Raji (cell line): Measurements from ENCODE around the gene MYL6B.

Source experiments
- POLR2A ChIP-seq: IDR thresholded peaks from 2 replicates; pipeline ENCODE4 v1.6.1; 2011; ENCODE audit warnings: low read depth, low read length, control low read depth; ENCODE audit not compliant: insufficient read depth

The MYL6B gene

DNA sequence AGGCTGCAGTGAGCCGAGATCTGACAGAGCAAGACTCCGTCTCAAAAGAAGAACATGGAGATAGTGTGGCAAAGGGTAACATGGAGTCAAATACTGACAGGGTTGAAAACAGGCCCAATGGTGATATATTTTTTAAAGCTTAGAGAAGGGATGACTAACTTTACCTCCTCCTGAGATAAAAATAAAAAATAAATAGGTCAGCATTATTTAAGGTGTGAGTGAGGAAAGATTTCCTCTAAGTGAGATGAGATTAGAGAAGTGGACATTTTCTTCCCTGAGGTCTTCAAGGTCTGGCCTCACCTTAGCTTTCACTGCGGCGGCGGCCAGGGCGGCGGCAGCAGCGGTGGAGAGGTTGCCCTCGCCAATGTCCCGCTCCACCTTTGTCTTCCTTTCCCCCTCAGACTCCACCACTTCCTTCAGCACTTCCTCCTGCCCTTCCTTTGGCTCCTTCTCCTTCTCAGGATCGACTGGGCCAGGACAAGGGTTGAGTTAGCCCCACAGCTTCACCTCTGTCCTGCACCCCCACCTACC, 16.9 kb downstream of the MYL6B start:
- no peak for TF ChIP-seq POLR2A

DNA sequence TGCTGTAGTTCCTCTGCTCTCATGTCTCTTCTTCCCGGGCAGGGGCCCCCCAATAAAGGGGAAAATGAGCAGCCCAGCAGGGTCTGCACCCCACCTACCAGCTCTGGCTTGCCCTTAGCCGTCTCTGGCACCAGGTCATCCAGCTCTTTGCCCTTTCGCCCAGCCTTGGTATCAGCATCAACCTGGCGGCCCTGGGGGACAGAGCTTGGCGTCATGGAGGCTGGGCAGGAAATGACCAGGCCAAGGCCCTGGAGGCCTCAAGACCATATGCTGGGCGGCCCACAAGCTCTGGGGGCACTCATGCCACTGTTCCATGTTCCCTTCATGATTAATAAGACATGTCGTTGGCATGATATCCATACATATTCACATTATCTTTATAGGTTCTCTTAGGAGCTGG, 20.5 kb downstream of the MYL6B start:
- TF ChIP-seq POLR2A: no peak

DNA sequence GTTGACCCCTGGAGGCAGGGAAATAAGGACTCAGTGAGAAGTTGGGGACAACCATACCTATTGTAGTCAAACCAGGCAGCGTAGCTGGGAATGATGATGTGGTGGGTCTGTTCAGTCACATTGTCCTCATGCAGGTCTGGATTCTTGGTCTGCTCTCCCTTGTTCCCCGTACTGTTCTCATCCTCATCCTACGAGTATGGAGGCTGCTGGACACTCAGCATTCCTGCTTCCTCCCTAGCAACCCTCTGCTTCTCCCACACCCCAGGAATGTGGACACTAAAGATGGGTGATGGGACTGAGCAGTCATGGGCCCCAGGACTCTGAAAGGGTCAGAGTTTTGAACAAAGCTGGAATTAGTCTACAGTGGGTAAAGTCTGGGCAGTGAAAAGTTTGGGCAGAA, 26.0 kb downstream of the MYL6B start:
- no peak for TF ChIP-seq POLR2A

DNA sequence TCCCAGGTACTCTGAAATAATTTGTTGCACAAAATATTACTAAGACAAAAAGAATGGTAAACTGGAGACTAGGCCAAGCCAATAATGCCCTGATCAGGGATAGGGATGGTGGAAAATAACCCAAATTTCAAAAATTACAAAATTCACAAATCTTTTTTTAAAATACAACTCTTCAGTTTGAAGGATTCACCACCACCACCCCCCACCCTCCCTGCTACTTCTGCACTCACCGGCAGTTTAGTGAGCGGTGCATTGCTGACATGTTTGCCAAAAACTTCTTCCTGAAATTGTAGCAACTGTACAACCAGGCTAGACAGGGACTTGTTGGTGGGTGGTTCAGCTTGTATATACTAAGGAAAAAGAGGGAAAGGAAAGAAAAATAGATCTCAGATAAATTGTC, 34.6 kb downstream of the MYL6B start:
- no peak for TF ChIP-seq POLR2A

DNA sequence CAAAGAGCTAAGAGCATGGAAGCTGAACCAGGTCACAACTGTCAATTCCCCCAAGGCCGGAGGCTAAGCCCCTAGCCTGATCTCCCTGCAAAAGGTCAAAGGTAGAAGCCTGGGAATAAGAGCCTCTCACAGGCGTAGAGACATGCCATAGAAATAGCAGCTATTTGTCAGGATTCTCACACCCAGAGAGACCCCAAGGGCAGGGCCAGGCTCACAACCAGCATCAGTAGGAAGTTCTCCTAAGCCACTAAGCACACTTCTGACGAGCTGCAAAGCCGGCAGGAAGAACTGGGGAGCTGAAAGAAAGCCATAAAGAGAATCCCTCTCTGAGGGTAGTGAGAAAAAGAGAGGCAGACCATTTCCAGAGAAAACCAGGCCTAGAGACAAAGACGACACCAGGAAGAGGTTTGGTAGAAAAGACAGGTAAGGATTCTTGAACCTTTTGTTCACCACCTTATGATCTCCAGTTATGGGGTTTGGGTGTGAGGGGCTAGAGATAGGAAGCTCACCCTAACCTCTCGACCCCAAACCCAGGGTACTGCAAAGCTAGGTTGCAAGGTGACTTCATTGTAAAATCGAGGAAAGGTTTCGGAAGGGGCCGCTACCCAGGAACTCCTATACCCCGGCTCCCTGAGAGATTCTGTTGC, 35.9 kb downstream of the MYL6B start:
- no peak for TF ChIP-seq POLR2A

DNA sequence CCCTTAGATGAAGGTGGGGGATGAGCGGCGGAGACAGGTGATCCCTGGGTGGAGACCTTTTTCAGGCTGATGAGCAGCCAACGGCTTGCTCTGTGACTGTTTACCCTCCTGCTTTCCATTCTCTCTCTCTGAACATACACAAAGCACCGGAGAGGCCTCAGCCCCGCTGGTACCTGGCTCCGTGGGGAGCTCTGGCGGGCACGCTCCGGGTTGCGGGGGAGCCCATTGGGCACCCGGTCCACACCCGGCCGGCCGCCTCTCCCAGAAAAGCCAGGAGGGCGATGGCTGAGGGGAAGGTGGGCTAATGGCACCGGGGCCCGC, 36.4 kb downstream of the MYL6B start:
- TF ChIP-seq POLR2A: no peak; the same call in 1 of the 2 replicates

DNA sequence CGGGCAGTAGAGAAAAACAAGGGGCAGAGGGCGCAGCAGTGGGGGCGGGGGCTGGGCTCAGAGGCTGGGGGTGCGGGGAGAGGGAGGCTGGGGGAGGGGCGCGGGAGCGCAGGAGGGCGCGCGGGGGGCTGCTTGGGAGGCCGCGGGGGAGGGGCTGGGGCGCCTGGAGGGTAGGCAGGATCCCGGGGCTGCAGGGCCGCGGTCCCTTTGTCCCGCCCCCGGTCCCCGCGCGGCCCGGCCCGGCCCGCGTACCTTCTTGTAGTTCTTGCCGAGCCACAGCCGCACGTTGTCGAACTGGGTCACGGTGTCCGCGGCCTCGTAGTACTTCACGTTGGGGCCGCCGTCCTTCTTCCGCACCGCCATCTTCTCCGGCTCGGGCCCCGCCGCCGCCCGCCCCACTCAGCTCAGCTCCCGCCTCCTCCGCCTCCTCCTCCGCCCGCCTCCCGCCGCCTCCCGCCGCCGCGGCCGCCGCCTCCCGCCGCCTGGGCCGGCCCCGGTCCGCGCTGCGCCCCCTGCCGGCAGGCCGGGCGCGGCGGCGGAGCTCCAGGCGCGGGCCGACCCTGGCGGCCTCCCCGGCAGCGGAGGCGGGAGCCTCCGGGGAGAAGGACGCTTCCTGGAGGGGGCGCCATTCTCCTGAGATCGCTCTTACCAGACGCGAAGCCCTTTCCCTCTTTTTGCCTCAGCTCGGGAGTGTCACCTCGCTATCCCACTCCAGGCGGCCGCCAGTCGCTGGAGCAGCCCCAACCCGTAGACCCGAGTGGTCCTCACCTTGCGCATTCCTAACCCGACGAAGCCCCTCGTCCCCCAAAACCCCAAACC, 36.9 kb downstream of the MYL6B start, which contains the start of gene SMARCC2:
TSS of gene SMARCC2 (minus strand) at position 385 of the 819 bp plus-strand sequence. CDS start at position 363, 22 bp downstream.
- peak; percentile 57 for TF ChIP-seq POLR2A

DNA sequence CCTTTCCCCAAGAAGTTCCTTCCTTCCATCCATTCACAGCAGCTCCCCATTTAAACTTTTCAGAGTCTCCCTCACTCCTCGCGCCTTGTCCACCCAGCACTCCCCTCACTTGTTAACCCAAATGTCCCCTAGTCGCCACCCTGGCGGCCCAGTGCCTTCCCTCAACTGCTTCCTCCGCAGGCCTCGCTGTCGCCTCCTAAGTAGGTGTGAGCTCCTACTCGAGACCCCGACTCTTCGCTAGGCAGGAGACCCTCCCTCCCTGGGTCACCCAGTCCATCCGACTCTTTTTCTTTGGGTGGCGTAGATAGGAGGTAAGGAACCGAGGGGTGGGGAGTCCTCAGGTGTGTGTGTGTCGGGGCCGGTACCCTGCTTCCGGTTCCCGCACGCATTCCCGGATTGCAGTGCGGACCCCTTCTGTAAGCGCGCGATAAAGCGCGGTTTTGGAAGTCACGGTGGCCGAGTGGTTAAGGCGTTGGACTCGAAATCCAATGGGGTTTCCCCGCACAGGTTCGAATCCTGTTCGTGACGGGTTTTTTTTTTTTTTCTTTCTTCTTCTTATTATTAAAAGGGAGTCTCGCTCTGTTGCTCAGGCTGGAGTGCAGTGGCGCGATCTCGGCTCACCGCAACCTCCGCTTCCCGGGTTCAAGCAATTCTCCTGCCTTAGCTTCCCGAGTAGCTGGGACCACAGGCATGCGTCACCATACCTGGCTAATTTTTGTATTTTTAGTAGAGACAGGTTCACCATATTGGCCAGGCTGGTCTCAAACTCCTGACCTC, 37.7 kb downstream of the MYL6B start:
- TF ChIP-seq POLR2A: peak; percentile 37

DNA sequence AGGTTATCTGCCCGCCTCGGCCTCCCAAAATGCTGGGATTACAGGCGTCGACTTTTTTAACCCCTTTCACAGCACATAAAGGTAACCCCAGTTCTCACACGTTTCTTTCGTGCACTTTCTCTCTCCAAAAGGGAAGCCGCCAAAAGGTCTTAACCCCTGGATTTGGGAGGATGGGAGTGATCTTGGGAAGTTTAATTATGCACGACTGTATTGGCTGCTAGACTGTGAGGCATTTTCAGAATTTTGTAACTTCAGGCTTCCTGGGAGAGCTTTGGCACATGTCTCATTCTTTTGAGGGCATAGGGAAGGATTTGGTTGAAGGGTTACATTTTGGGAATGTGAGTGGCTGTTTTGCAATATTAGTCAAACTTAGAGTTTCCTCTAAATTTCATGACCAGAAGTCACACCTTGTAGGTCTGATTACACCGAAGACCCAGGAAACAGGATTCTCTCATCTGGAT, 38.3 kb downstream of the MYL6B start:
- no peak for TF ChIP-seq POLR2A

DNA sequence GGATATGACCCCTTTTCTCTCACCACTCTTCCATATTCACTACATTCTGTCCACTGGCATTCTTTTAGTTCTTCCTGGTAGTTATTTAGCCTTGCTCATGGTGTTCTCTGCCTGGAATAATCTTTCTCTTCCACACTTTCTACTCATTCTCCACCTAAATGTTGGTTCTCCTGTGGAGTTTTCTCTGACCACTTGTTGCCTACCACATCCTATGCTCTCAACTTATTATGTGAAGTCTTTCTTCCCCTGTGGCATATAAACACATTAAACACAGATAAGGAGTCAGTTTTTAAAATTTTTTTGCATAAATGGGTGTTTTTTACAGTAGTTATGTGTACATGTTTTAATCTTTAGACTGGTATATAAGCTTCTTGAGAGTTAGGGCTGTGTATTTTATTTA, 40.2 kb downstream of the MYL6B start:
- no peak for TF ChIP-seq POLR2A

DNA sequence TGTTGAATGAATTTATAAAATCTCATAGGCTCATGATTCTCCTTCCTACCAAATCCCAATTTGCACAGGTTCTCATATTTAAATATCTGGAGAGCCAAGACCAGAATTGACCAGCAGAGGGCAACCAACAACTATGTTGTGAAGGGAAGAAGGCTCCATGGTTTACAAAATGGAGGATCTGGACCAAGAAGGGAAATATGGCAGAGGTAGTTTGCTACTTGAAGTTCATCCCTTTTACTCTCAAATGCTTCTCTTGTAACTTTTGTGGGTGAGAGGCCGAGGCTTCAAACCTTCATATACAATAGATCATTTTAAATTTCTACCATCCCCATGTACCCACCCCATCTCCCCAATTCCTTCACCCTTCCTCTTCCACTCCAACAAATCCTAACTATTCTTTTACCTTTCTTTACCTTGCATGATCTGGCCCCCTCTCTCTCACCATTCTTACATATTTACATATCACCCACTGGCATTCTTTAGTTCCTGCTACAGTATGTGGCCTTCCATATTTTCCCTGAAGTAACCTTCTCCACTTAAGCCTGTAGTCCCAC, 40.7 kb downstream of the MYL6B start:
- TF ChIP-seq POLR2A: no peak

DNA sequence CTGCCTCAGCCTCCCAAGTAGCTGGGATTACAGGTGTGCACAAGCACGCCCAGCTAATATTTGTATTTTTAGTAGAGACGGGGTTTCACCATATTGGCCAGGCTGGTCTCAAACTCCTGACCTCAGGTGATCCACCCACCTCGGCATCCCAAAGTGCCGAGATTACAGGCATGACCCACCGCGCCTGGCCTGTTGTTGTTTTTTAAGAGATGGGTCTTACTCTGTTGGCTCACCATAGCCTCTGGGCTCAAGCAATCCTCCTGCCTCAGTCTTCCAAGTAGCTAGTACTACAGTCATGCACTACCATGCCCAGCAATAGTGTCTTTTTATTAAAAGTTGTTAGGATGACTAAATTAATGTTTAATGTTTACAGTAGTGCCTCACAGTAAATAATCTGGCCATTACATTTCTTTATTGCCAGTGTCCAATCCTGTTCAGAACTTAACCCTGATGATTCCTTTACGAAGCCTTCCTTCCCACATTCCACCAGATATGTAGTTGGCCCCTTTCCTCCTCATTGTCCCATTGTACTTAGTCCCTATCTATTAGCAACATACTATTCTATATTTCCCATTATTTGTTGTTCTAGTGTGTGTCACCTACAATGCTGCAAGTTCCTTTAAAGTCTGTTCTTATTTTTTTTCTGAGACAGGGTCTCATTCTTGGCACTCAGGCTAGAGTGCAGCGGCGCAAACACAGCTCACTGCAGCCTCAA, 45.7 kb downstream of the MYL6B start:
- TF ChIP-seq POLR2A: no peak

DNA sequence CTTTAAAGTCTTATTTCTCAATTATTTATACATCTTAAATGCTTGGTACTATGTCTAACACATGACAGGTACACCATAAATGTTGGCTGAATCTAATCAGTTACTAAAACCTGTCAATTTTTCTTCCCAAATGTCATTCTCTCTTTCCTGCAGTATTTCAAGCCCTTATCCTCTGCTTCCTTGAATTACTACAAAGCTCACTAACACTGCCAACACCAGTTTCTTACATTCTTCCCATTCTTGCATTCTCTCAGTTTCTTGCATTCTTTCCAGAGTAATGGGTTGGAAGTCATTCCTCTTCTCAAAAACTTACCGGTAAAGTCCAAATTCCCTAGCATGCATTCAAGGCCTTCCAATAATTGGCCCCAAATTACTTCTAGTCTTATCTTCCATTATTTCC, 46.4 kb downstream of the MYL6B start:
- TF ChIP-seq POLR2A: no peak

DNA sequence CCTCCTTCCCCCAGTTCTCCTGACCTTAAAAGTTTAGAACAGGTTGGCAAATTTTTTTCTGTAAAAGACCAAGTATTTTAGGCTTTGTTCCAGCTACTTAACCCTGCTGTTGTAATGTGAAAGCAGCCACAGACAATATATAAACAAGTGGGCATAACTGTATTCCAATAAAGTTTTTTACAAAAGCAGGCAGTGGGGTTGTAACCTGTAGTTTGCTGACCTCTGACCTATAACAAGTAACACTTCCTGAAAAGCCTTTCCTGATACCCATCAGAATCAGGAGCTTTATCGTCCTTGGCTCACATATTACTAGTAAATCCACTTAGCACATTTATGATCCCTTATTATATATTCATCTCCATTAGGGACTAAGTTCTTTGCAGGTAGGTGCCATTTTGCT, 50.0 kb downstream of the MYL6B start:
- TF ChIP-seq POLR2A: no peak
